ENCODE measurements around the gene HEXIM1.
A peak's percentile ranks its signal among the peaks of the same experiment; 100 is the strongest.

The HEXIM1 gene

DNA sequence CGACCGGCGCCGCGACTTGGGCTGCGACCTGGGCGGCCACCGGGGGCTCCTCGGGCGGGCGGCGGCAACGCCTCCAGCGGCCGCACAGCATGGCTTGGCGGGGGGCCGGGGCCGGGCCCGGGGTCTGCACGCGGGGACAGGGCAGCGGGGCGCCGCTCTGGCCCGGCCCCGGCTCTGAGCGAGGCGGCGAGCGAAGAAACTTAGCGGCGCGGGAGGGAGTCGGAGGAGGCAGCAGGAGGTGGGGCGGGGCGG, 16.0 kb upstream of the HEXIM1 start, which contains the start of gene PLCD3:
PLCD3 (minus strand) TSS at position 196 of the 252 bp plus-strand sequence; CDS start at position 91, 105 bp downstream.
- no peaks in the 10 kb centered on the region for H3K9me3 Mint-ChIP-seq
- peaks cover 33% of the 10 kb centered on the region for H3K4me1 Mint-ChIP-seq
- peak within 1 kb of the TSS; percentile 48 for H3K27ac Mint-ChIP-seq
- no peaks in the 10 kb centered on the region for H3K36me3 Mint-ChIP-seq
- ATAC-seq (peak; percentile 50), DNase-seq (ENCODE audit: low spot score in 2 of 2) (no peak)
- H3K4me3 Mint-ChIP-seq: peak within 1 kb of the TSS; percentile 77

DNA sequence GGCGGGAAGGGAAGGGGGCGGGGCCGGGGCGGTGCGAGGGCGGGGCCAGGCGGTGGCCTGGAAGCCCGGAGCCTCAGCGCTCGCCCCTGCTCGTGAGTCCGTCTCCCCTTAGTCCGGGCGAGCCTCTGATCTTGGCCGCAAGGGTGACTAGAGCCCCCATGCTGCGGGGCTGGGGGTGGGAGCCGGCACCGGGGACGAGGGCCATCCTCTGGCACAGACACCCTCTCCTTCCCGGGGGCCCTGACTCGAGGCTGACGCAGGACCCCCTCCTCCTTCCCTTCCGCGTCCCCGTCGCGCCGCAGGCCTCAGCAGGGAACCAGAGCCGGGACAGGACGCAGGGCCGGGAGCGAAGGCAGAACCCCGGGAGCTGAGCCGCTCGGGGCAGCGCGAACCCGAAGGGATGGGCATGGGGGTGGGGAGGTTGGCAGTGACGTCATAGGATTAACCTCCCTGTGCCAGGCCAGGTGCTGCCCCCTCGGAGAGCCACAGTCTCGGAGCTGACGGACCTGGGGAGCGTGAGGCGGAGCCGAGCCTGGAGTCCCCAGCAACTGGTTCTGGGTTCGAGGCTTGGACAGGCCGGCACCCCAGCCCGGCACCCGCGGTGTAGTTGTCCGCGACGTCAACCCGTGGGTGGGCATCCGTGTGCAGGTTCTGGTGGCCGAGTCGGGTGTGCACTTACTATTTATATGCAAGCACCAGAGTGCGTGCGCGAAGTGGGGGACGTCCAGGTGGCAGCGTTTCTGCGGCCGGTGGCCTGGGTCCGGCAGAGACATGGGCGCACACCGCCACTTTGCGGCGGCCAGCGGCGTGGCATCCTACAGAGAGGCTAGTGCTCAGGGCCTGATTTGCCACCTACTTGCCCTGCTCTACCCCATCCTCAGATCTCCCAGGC, 15.5 kb upstream of the HEXIM1 start:
- Mint-ChIP-seq H3K4me1 (peaks cover 32% of the 10 kb centered on the region), H3K9me3 (no peaks in the 10 kb centered on the region), H3K36me3 (no peaks in the 10 kb centered on the region), H3K4me3 (peak overlapping the region; percentile 77), H3K27ac (peak overlapping the region; percentile 48)
- peak; percentile 64 to 87 for DNase-seq (ENCODE audit: low spot score in 2 of 2)
- peak; percentile 52 for ATAC-seq

GRCh38 chr17:45135192-45135977, 12.9 kb upstream of the HEXIM1 start, which contains the start of gene ACBD4:
ACBD4 (plus strand) TSS chr17:45135687; CDS start chr17:45136145, 458 bp downstream.
- Mint-ChIP-seq H3K9me3 (no peaks in the 10 kb centered on the region), H3K4me1 (peaks cover 33% of the 10 kb centered on the region), H3K27ac (peak within 1 kb of the TSS; percentile 74), H3K4me3 (peak within 1 kb of the TSS; percentile 80), H3K36me3 (peaks cover 5% of the 10 kb centered on the region)
- peak; percentile 92 for ATAC-seq
- peak; percentile 99 for DNase-seq (ENCODE audit: low spot score in 2 of 2)

DNA sequence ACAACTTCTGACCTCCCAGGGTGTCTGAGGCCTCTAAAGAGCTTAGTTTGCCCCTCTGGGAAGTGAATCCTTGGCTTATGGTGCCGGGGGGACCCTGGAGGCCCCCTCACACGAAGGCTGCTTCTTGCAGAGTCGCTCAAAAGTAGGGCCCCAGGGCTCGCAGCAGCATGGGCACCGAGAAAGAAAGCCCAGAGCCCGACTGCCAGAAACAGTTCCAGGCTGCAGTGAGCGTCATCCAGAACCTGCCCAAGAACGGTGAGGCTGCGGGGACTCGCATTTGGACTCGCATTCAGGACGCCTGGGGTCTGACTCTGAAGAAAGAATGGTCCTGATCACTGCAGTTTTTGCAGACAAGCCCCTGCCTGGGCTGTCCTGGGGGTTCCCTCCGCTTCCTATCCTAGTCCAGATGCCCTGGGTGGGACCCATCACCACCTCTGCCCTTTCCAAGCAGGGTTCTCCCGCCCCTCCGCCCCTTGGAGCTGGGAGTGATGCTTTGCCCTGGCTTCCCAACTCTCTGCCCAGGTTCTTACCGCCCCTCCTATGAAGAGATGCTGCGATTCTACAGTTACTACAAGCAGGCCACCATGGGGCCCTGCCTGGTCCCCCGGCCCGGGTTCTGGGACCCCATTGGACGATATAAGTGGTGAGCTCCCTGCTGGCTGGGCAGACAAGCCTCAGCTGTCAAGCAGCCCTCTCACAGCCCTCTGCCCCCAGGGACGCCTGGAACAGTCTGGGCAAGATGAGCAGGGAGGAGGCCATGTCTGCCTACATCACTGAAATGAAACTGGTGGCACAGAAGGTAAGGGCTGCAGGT, 12.1 kb upstream of the HEXIM1 start:
- ATAC-seq (no peak), DNase-seq (ENCODE audit: low spot score in 2 of 2) (no peak)
- peak overlapping the region; percentile 74 for H3K27ac Mint-ChIP-seq
- peak overlapping the region; percentile 80 for H3K4me3 Mint-ChIP-seq
- no peaks in the 10 kb centered on the region for H3K9me3 Mint-ChIP-seq
- peaks cover 32% of the 10 kb centered on the region for H3K4me1 Mint-ChIP-seq
- peaks cover 5% of the 10 kb centered on the region for H3K36me3 Mint-ChIP-seq

DNA sequence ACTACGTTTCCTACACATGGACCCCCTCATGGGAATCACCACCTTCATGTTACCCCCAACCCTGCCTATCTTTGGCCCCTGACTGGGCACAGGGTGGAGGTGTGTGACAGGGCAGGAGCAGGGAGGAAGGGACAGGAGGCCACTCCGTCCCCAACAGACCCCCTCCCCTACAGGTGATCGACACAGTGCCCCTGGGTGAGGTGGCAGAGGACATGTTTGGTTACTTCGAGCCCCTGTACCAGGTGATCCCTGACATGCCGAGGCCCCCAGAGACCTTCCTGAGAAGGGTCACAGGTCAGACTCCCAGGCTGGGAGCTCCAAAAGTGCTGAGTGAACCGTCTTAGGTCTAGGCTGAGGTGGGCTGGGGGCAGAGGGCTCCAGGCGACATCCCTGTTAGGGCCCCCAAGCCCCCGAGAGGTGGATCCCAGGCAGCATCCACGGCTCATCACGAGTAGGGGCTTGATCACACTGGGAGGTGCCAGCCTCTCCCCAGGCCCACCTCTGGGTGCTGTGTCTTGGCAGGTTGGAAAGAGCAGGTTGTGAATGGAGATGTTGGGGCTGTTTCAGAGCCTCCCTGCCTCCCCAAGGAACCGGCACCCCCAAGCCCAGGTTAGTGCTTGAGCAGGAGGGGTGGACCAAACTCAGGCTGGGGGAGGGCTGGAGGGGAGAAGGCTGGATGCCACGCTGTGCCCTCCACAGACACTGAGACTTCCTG, 11.3 kb upstream of the HEXIM1 start:
- H3K4me3 Mint-ChIP-seq: peak overlapping the region; percentile 80
- no peak for ATAC-seq
- peak overlapping the region; percentile 29 for H3K27ac Mint-ChIP-seq
- peaks cover 5% of the 10 kb centered on the region for H3K36me3 Mint-ChIP-seq
- no peak for DNase-seq (ENCODE audit: low spot score in 2 of 2)
- H3K4me1 Mint-ChIP-seq: peaks cover 31% of the 10 kb centered on the region
- no peaks in the 10 kb centered on the region for H3K9me3 Mint-ChIP-seq

DNA sequence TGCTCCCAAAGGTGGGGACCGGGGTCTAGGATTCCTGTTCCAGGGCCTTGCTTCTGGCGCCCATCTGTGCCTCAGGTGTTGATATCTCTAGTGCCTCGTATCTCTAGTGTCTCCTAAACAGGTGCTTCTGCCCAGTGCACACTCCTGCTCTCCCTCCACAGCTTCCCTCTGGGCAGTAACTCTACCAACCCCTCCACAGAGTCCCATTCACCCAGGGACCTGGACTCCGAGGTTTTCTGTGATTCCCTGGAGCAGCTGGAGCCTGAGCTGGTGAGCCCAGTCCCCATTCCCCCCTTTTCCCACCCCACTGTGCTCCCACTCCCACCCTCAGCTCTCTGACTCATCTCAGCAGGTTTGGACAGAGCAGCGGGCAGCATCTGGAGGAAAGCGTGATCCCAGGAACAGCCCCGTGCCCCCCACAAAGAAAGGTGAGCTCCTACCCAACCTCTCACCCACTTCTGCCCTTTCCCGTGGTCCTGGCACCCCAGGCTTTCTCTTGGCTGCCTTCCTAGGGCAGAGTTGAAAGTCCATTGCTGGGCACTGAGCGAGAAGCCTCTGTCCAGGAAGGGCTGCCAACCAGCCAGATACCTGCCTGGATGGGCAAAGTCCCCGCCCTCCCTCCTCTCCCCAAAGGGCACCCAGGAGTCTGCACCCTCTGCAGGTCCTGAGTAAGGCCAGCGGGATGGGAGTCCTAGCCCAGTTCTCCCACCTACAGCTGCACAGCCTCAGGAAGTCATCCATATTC, 10.5 kb upstream of the HEXIM1 start:
- ATAC-seq (no peak), DNase-seq (ENCODE audit: low spot score in 2 of 2) (no peak)
- H3K9me3 Mint-ChIP-seq: no peaks in the 10 kb centered on the region
- H3K4me1 Mint-ChIP-seq: peaks cover 31% of the 10 kb centered on the region
- peak overlapping the region; percentile 29 for H3K27ac Mint-ChIP-seq
- peaks cover 5% of the 10 kb centered on the region for H3K36me3 Mint-ChIP-seq
- peak overlapping the region; percentile 20 for H3K4me3 Mint-ChIP-seq

DNA sequence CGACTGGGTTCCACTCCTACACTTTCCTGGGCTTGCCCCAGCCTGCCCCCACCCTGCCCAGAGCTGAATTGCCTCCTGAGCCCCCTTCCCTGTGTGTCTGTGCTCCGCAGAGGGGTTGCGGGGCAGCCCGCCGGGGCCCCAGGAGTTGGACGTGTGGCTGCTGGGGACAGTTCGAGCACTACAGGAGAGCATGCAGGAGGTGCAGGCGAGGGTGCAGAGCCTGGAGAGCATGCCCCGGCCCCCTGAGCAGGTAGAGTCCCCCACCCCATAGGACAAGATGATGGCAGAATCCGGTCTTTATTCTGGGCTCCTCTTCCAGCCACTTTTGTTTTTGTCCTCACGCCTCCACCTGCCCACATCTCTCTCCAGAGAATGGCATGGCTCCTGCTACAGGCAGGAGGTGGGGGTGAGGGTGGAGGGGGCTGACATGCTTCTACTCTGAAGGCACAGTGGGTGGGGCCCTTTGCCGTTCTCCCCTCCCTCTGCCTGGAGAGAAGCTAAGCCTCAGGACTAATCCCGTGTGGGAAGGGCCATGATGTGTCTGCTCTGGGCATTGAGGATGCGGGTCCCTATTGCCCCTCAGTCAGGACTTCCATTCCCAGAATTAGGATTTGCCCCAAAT, 9.3 kb upstream of the HEXIM1 start:
- Mint-ChIP-seq H3K27ac (no peak overlapping the region), H3K36me3 (peaks cover 11% of the 10 kb centered on the region), H3K9me3 (no peaks in the 10 kb centered on the region), H3K4me3 (no peak overlapping the region), H3K4me1 (peaks cover 37% of the 10 kb centered on the region)
- no peak for DNase-seq (ENCODE audit: low spot score in 2 of 2)
- ATAC-seq: no peak

- H3K27ac Mint-ChIP-seq: no peak overlapping the region
- H3K9me3 Mint-ChIP-seq: no peaks in the 10 kb centered on the region
- peaks cover 37% of the 10 kb centered on the region for H3K4me1 Mint-ChIP-seq
- H3K36me3 Mint-ChIP-seq: peaks cover 12% of the 10 kb centered on the region
- H3K4me3 Mint-ChIP-seq: no peak overlapping the region
- ATAC-seq (no peak), DNase-seq (ENCODE audit: low spot score in 2 of 2) (no peak)
These were observed 8.7 kb upstream of the HEXIM1 start for GRCh38 chr17:45139533-45139920.

- Mint-ChIP-seq H3K9me3 (no peaks in the 10 kb centered on the region), H3K4me3 (peak overlapping the region; percentile 98), H3K36me3 (peaks cover 29% of the 10 kb centered on the region), H3K4me1 (peaks cover 44% of the 10 kb centered on the region), H3K27ac (peak overlapping the region; percentile 56)
- ATAC-seq (no peak), DNase-seq (ENCODE audit: low spot score in 2 of 2) (no peak)
These were observed 5.1 kb upstream of the HEXIM1 start for GRCh38 chr17:45143094-45143670.

GRCh38 chr17:45143767-45144198, 4.5 kb upstream of the HEXIM1 start:
- H3K36me3 Mint-ChIP-seq: peaks cover 34% of the 10 kb centered on the region
- peaks cover 50% of the 10 kb centered on the region for H3K4me1 Mint-ChIP-seq
- peak in 1 of 2 donors; percentile 60 for DNase-seq (ENCODE audit: low spot score in 2 of 2)
- H3K9me3 Mint-ChIP-seq: no peaks in the 10 kb centered on the region
- no peak for ATAC-seq
- H3K4me3 Mint-ChIP-seq: peak overlapping the region; percentile 98
- peak overlapping the region; percentile 56 for H3K27ac Mint-ChIP-seq

- Mint-ChIP-seq H3K4me3 (peak overlapping the region; percentile 98), H3K36me3 (peaks cover 36% of the 10 kb centered on the region), H3K4me1 (peaks cover 50% of the 10 kb centered on the region), H3K9me3 (no peaks in the 10 kb centered on the region), H3K27ac (peak overlapping the region; percentile 56)
- DNase-seq (ENCODE audit: low spot score in 2 of 2): peak in 1 of 2 donors; percentile 64
- no peak for ATAC-seq
These were observed 3.9 kb upstream of the HEXIM1 start for GRCh38 chr17:45144199-45145034.

DNA sequence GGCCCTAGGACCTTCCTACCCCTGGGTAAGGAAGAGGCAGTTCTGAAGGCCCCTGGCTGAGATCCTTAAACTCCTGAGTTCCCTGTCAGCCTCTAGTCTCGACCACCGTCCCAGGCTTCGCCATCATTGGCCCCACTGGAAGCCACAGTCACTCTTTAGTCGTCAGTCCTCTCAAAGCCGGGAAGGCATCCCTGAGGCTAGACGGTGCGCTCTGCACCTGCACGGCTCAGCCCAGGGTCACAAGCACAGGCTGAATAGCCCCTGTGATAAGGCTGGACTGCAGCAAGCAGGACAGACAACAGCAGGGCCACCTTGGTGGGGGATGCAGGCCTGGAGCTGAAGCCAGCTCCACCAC, 3.3 kb upstream of the HEXIM1 start:
- no peaks in the 10 kb centered on the region for H3K9me3 Mint-ChIP-seq
- H3K27ac Mint-ChIP-seq: peak overlapping the region; percentile 56
- peaks cover 50% of the 10 kb centered on the region for H3K4me1 Mint-ChIP-seq
- ATAC-seq (no peak), DNase-seq (ENCODE audit: low spot score in 2 of 2) (no peak)
- peak overlapping the region; percentile 98 for H3K4me3 Mint-ChIP-seq
- H3K36me3 Mint-ChIP-seq: peaks cover 42% of the 10 kb centered on the region

DNA sequence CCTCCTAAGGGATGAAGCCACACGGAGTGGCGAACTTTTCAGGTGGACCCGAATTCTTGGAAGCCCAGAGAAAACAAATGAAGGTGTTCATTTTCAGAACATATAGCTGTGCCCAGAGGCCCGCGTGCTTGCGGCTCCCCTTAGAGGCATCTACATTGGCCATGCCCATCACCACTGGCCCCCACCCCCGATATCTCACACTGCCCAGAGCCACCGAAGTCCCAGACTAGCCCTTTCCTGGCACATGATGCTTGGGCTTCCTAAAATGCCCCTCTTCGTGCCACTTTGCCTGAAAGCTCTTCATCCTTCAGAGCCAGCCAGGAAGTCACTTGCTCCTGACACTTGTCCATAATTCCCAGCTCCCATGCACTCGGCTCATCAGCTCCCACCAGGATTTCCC, 2.1 kb upstream of the HEXIM1 start:
- Mint-ChIP-seq H3K4me1 (peaks cover 50% of the 10 kb centered on the region), H3K9me3 (no peaks in the 10 kb centered on the region), H3K36me3 (peaks cover 54% of the 10 kb centered on the region), H3K27ac (peak overlapping the region; percentile 100), H3K4me3 (peak overlapping the region; percentile 98)
- no peak for ATAC-seq
- DNase-seq (ENCODE audit: low spot score in 2 of 2): no peak
